IMR-90 (cell line): Measurements from ENCODE around the gene TASP1. TPM values are rescaled to one million over a fixed set of nuclear protein-coding genes. Genes with fewer than 3 reads are reported as not detected.

Source experiments
- ATAC-seq: fragments of 200-7000 bp; cut with Tn5 transposase; 2 replicates; pipeline ENCODE4 v1.9.1; 2020; ENCODE audit warnings: low read depth, mild to moderate bottlenecking, moderate library complexity
- BruUV-seq: library from RNA; stranded (reverse); fragments of 400-500 nt; replicated peaks from 2 replicates; lab custom pipeline; 2021; lab: Mats Ljungman, UMichigan
- CTCF ChIA-PET: fragments of 300-600 bp; formaldehyde crosslinking; extraction: SDS; loops from one replicate; lab custom pipeline; 2021; ENCODE audit warnings: antibody characterized with exemption; lab: Yijun Ruan, JAX
- POLR2A ChIA-PET: fragments of 300-600 bp; sonication (Branson Sonifier 250); formaldehyde crosslinking; loops from one replicate; lab custom pipeline; 2022; ENCODE audit warnings: antibody characterized with exemption; ENCODE audit not compliant: unreplicated experiment; lab: Charles Lee
- DNase-seq: peaks from one replicate; pipeline ENCODE4 v3.0.0; 2013
- H2AFZ ChIP-seq: replicated peaks from 2 replicates; pipeline ENCODE3; 2013; ENCODE audit warnings: low read length, mild to moderate bottlenecking; ENCODE audit not compliant: poor library complexity
- H2AK5ac ChIP-seq: 2 replicates; pipeline ENCODE4 v1.6.1; 2013; ENCODE audit warnings: low read depth, low read length, inconsistent platforms
- H2AK9ac ChIP-seq: replicated peaks from 2 replicates; pipeline ENCODE3; 2013; ENCODE audit warnings: mild to moderate bottlenecking, low read depth, low read length, moderate library complexity; ENCODE audit not compliant: poor library complexity
- H2BK120ac ChIP-seq: 2 replicates; pipeline ENCODE4 v1.6.1; 2013; ENCODE audit warnings: low read depth, low read length, inconsistent platforms
- H2BK15ac ChIP-seq: 3 replicates; pipeline ENCODE4 v1.6.1; 2013; ENCODE audit warnings: low read depth, low read length, inconsistent platforms
- H2BK20ac ChIP-seq: 2 replicates; pipeline ENCODE4 v1.6.1; 2013; ENCODE audit warnings: low read depth, mild to moderate bottlenecking, inconsistent platforms, low read length, moderate library complexity
- H2BK5ac ChIP-seq: 2 replicates; pipeline ENCODE4 v1.6.1; 2013; ENCODE audit warnings: mild to moderate bottlenecking, low read depth, low read length, inconsistent platforms; ENCODE audit not compliant: poor library complexity, severe bottlenecking
- H3K14ac ChIP-seq: replicated peaks from 2 replicates; pipeline ENCODE4 v1.6.1; 2013; ENCODE audit warnings: low read depth, low read length, inconsistent platforms
- H3K18ac ChIP-seq: 2 replicates; pipeline ENCODE4 v1.6.1; 2013; ENCODE audit warnings: low read depth, low read length, control low read depth
- H3K23ac ChIP-seq: 2 replicates; pipeline ENCODE4 v1.6.1; 2013; ENCODE audit warnings: low read depth, low read length, inconsistent platforms
- H3K27ac ChIP-seq: 2 replicates; pipeline ENCODE4 v1.5.1; 2013; ENCODE audit warnings: mild to moderate bottlenecking, control low read depth, low read length; ENCODE audit not compliant: insufficient read depth
- H3K27me3 ChIP-seq: 2 replicates; pipeline ENCODE4 v1.6.1; 2013; ENCODE audit warnings: low read length; ENCODE audit not compliant: control insufficient read depth, insufficient read depth
- H3K36me3 ChIP-seq: 2 replicates; pipeline ENCODE4 v1.6.1; 2013; ENCODE audit warnings: low read length, mixed read lengths; ENCODE audit not compliant: control insufficient read depth, insufficient read depth
- H3K4ac ChIP-seq: 2 replicates; pipeline ENCODE4 v1.6.1; 2013; ENCODE audit warnings: low read depth, low read length, inconsistent platforms
- H3K4me1 ChIP-seq: 2 replicates; pipeline ENCODE4 v1.6.1; 2013; ENCODE audit warnings: low read length, mixed read lengths; ENCODE audit not compliant: control insufficient read depth, insufficient read depth
- H3K4me2 ChIP-seq: 2 replicates; pipeline ENCODE4 v1.6.1; 2013; ENCODE audit warnings: low read depth, mild to moderate bottlenecking, control low read depth, low read length, moderate library complexity
- H3K4me3 ChIP-seq: 2 replicates; pipeline ENCODE4 v1.5.1; 2013; ENCODE audit warnings: low read depth, mild to moderate bottlenecking, control low read depth, low read length, moderate library complexity; ENCODE audit not compliant: insufficient read depth
- H3K56ac ChIP-seq: 2 replicates; pipeline ENCODE4 v1.6.1; 2013; ENCODE audit warnings: low read length, inconsistent platforms; ENCODE audit not compliant: insufficient read depth; ENCODE audit errors: extremely low read depth
- H3K79me1 ChIP-seq, 2 experiments: 2 replicates each; pipeline ENCODE4 v1.6.1; 2013; ENCODE audit warnings: low read length in 2 of 2, inconsistent platforms in 1 of 2, low read depth in 1 of 2
- H3K9ac ChIP-seq: 2 replicates; pipeline ENCODE4 v1.6.1; 2013; ENCODE audit warnings: low read depth, low read length, control low read depth
- H3K9me1 ChIP-seq: 2 replicates; pipeline ENCODE4 v1.6.1; 2013; ENCODE audit warnings: low read length, inconsistent platforms; ENCODE audit not compliant: insufficient read depth
- H3K9me3 ChIP-seq: 2 replicates; pipeline ENCODE4 v1.6.1; 2013; ENCODE audit warnings: low read length; ENCODE audit not compliant: control insufficient read depth, insufficient read depth
- H4K20me1 ChIP-seq: 2 replicates; pipeline ENCODE4 v1.6.1; 2013; ENCODE audit warnings: low read length, inconsistent platforms; ENCODE audit not compliant: insufficient read depth
- H4K5ac ChIP-seq: 2 replicates; pipeline ENCODE4 v1.6.1; 2013; ENCODE audit warnings: mild to moderate bottlenecking, low read depth, low read length, control low read depth
- H4K8ac ChIP-seq, 2 experiments: 2 replicates each; pipeline ENCODE4 v1.6.1; 2013; ENCODE audit warnings: low read depth in 2 of 2, low read length in 2 of 2, control low read depth in 1 of 2, inconsistent platforms in 1 of 2
- H4K91ac ChIP-seq: 2 replicates; pipeline ENCODE4 v1.6.1; 2013; ENCODE audit warnings: low read depth, low read length, inconsistent platforms; ENCODE audit not compliant: insufficient read depth
- CEBPB ChIP-seq: IDR thresholded peaks from 2 replicates; pipeline ENCODE4 v1.6.1; 2012; ENCODE audit warnings: low read depth, low read length, improper control_type of control experiment
- CHD1 ChIP-seq: IDR thresholded peaks from 2 replicates; pipeline ENCODE4 v1.6.1; 2012; ENCODE audit warnings: low read depth, low read length, improper control_type of control experiment
- FOS ChIP-seq: fragments of 150-350 bp; IDR thresholded peaks from 2 replicates; pipeline ENCODE4 v1.6.1; 2016; ENCODE audit warnings: low read depth, low read length
- NFE2L2 ChIP-seq: fragments of 150-350 bp; IDR thresholded peaks from 2 replicates; pipeline ENCODE4 v1.6.1; 2016; ENCODE audit warnings: low read depth, mild to moderate bottlenecking, low read length
- POLR2A ChIP-seq: IDR thresholded peaks from 2 replicates; pipeline ENCODE4 v1.6.1; 2012; ENCODE audit warnings: mild to moderate bottlenecking, low read depth, low read length
- RAD21 ChIP-seq: IDR thresholded peaks from 2 replicates; pipeline ENCODE4 v1.6.1; 2012; ENCODE audit warnings: low read length, improper control_type of control experiment
- RCOR1 ChIP-seq: IDR thresholded peaks from 2 replicates; pipeline ENCODE4 v1.6.1; 2012; ENCODE audit warnings: mild to moderate bottlenecking, low read length, improper control_type of control experiment; ENCODE audit not compliant: insufficient replicate concordance
- RFX5 ChIP-seq: IDR thresholded peaks from 2 replicates; pipeline ENCODE4 v1.8.0; 2012; ENCODE audit warnings: low read depth, mild to moderate bottlenecking, low read length, moderate library complexity
- SMC3 ChIP-seq: fragments of 150-350 bp; IDR thresholded peaks from 2 replicates; pipeline ENCODE4 v1.6.1; 2016; ENCODE audit warnings: low read depth, mild to moderate bottlenecking, antibody characterized with exemption, low read length, moderate library complexity
- dilution Hi-C: fragments of 300-500 bp; cut with HindIII; formaldehyde crosslinking; loops from one replicate; pipeline ENCODE4 v1.14.3; 2018; ENCODE audit warnings: low sequenced_read_pairs; ENCODE audit not compliant: unreplicated experiment
- in situ Hi-C: fragments of 300-500 bp; cut with MboI; formaldehyde crosslinking; loops from 3 replicates; pipeline ENCODE4 v1.14.3; 2019; ENCODE audit warnings: low sequenced_read_pairs, inconsistent platforms, mixed read lengths
- intact Hi-C: fragments of 100-400 bp; cut with micrococcal nuclease; formaldehyde crosslinking; loops from 2 replicates; pipeline ENCODE4 v1.10.0; 2022
- polyA plus RNA-seq, 3 experiments: library from polyadenylated mRNA; depleted of rRNA; stranded (reverse); fragments of >200 nt; gene quantifications; 2 replicates each; pipeline ENCODE4 v1.2.3, GENCODE V29; 2012; ENCODE audit warnings: low replicate concordance in 1 of 3
- total RNA-seq: library from RNA; depleted of rRNA; stranded (reverse); fragments of >200 nt; gene quantifications from 2 replicates; pipeline ENCODE4 v1.2.3, GENCODE V29; 2012
- TF ChIP-seq, protein P1 (sequence below): conservative IDR thresholded peaks from 2 replicates; pipeline ENCODE4 v1.5.1; 2012; ENCODE audit warnings: mild to moderate bottlenecking, low read depth, low read length, improper control_type of control experiment

TASP1 gene
- total and polyA plus RNA-seq, 2 of the 4 experiments (the other 2 are of a cell fraction), result 3.9 to 7.9 TPM

- Histone ChIP-seq H3K18ac (no peak overlapping the region), H3K4me3 (no peak overlapping the region), H2AK5ac (no peak overlapping the region), H3K9ac (no peak overlapping the region), H3K23ac (no peak overlapping the region), H2BK15ac (no peak overlapping the region), H3K27ac (no peak overlapping the region), H4K8ac (no peak overlapping the region), H3K56ac (no peak overlapping the region), H3K27me3 (no peaks in the 10 kb centered on the region), H3K4ac (no peak overlapping the region), H2BK20ac (no peak overlapping the region), H3K36me3 (no peaks in the 10 kb centered on the region), H4K20me1 (no peaks in the 10 kb centered on the region), H2AFZ (no peak overlapping the region), H3K14ac (no peak overlapping the region), H3K9me1 (no peaks in the 10 kb centered on the region), H3K79me1 (no peaks in the 10 kb centered on the region), H2AK9ac (no peak overlapping the region), H2BK5ac (no peak overlapping the region), H4K5ac (no peak overlapping the region), H4K91ac (no peak overlapping the region), H2BK120ac (no peak overlapping the region), H3K4me1 (no peaks in the 10 kb centered on the region), H3K4me2 (no peak overlapping the region), H3K9me3 (no peaks in the 10 kb centered on the region)
- ATAC-seq (no peak), DNase-seq (no peak)
- TF ChIP-seq, protein P1, sequence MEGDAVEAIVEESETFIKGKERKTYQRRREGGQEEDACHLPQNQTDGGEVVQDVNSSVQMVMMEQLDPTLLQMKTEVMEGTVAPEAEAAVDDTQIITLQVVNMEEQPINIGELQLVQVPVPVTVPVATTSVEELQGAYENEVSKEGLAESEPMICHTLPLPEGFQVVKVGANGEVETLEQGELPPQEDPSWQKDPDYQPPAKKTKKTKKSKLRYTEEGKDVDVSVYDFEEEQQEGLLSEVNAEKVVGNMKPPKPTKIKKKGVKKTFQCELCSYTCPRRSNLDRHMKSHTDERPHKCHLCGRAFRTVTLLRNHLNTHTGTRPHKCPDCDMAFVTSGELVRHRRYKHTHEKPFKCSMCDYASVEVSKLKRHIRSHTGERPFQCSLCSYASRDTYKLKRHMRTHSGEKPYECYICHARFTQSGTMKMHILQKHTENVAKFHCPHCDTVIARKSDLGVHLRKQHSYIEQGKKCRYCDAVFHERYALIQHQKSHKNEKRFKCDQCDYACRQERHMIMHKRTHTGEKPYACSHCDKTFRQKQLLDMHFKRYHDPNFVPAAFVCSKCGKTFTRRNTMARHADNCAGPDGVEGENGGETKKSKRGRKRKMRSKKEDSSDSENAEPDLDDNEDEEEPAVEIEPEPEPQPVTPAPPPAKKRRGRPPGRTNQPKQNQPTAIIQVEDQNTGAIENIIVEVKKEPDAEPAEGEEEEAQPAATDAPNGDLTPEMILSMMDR, result no peak
- TF ChIP-seq RFX5 (no peak), SMC3 (no peak), CEBPB (no peak), POLR2A (no peak), RCOR1 (no peak), FOS (no peak), NFE2L2 (no peak), CHD1 (no peak), RAD21 (no peak)
- dilution Hi-C loops (no loop called here), in situ Hi-C loops (loop anchor here (25.0 kb wide), 2 partner anchors 106 to 294 kb away; no protein-coding TSS in a partner anchor), intact Hi-C loops (no loop called here)
- ChIA-PET POLR2A (no interaction called here), CTCF (no interaction called here)
- BruUV-seq, result no TSS peak
Observed at GRCh38 chr20:13468166-13468565, 170.6 kb downstream of the TASP1 start.
